ENCODE data around the gene TNN.
A peak's percentile ranks its signal among the peaks of the same experiment; 100 is the strongest.

Gene TNN

GRCh38 chr1:175167861-175168260 lies 100.2 kb downstream of the TNN start:
- H3K36me3 Mint-ChIP-seq (ENCODE audit: insufficient read depth): peaks cover 37% of the 10 kb centered on the region
- peaks cover 49 to 69% of the 10 kb centered on the region in 2 donors for H3K4me1 Mint-ChIP-seq (ENCODE audit: low read depth in 2 of 2)
- no peaks in the 10 kb centered on the region for H3K9me3 Mint-ChIP-seq
- DNase-seq: no peak
- peak overlapping the region; percentile 75 to 89 for H3K27ac Mint-ChIP-seq
- H3K4me3 Mint-ChIP-seq: no peak overlapping the region
- no peaks in the 10 kb centered on the region for H3K27me3 Mint-ChIP-seq
- ATAC-seq (replicated peaks): no peak

- Mint-ChIP-seq H3K4me3 (peak overlapping the region in 1 of 2 donors; percentile 27), H3K36me3 (ENCODE audit: insufficient read depth) (peaks cover 30% of the 10 kb centered on the region), H3K4me1 (ENCODE audit: low read depth in 2 of 2) (peaks cover 50 to 74% of the 10 kb centered on the region in 2 donors), H3K9me3 (no peaks in the 10 kb centered on the region), H3K27me3 (no peaks in the 10 kb centered on the region), H3K27ac (peak overlapping the region; percentile 75 to 89)
- ATAC-seq (replicated peaks): no peak
- no peak for DNase-seq
Observed at GRCh38 chr1:175168782-175169181, 101.1 kb downstream of the TNN start.

GRCh38 chr1:175169286-175170018 lies 101.8 kb downstream of the TNN start:
- ATAC-seq (replicated peaks): no peak
- H3K4me1 Mint-ChIP-seq (ENCODE audit: low read depth in 2 of 2): peaks cover 55 to 76% of the 10 kb centered on the region in 2 donors
- DNase-seq: no peak
- peaks cover 27% of the 10 kb centered on the region for H3K36me3 Mint-ChIP-seq (ENCODE audit: insufficient read depth)
- H3K9me3 Mint-ChIP-seq: no peaks in the 10 kb centered on the region
- no peaks in the 10 kb centered on the region for H3K27me3 Mint-ChIP-seq
- H3K27ac Mint-ChIP-seq: peak overlapping the region; percentile 75 to 89
- no peak overlapping the region for H3K4me3 Mint-ChIP-seq

- H3K4me3 Mint-ChIP-seq: no peak overlapping the region
- H3K27ac Mint-ChIP-seq: peak overlapping the region; percentile 75 to 95
- no peak for ATAC-seq (replicated peaks)
- no peaks in the 10 kb centered on the region for H3K27me3 Mint-ChIP-seq
- H3K4me1 Mint-ChIP-seq (ENCODE audit: low read depth in 2 of 2): peaks cover 58 to 84% of the 10 kb centered on the region in 2 donors
- no peak for DNase-seq
- H3K36me3 Mint-ChIP-seq (ENCODE audit: insufficient read depth): peaks cover 29% of the 10 kb centered on the region
- H3K9me3 Mint-ChIP-seq: no peaks in the 10 kb centered on the region
Observed at GRCh38 chr1:175171036-175171913, 103.6 kb downstream of the TNN start.

GRCh38 chr1:175172503-175172902 lies 104.9 kb downstream of the TNN start:
- Mint-ChIP-seq H3K9me3 (no peaks in the 10 kb centered on the region), H3K27me3 (no peaks in the 10 kb centered on the region), H3K4me3 (no peak overlapping the region), H3K36me3 (ENCODE audit: insufficient read depth) (peaks cover 32% of the 10 kb centered on the region), H3K27ac (peak overlapping the region; percentile 45 to 95), H3K4me1 (ENCODE audit: low read depth in 2 of 2) (peaks cover 59 to 79% of the 10 kb centered on the region in 2 donors)
- ATAC-seq (replicated peaks): no peak
- DNase-seq: no peak

- Mint-ChIP-seq H3K9me3 (no peaks in the 10 kb centered on the region), H3K27ac (peak overlapping the region; percentile 81 to 88), H3K4me3 (no peak overlapping the region), H3K36me3 (ENCODE audit: insufficient read depth) (peaks cover 27% of the 10 kb centered on the region), H3K4me1 (ENCODE audit: low read depth in 2 of 2) (peaks cover 55 to 79% of the 10 kb centered on the region in 2 donors), H3K27me3 (no peaks in the 10 kb centered on the region)
- ATAC-seq (replicated peaks) (no peak), DNase-seq (no peak)
Observed at GRCh38 chr1:175173531-175173930, 105.9 kb downstream of the TNN start.

- peak overlapping the region; percentile 19 to 66 for H3K4me3 Mint-ChIP-seq
- H3K27ac Mint-ChIP-seq: peak overlapping the region; percentile 81 to 88
- H3K27me3 Mint-ChIP-seq: no peaks in the 10 kb centered on the region
- peaks cover 55 to 78% of the 10 kb centered on the region in 2 donors for H3K4me1 Mint-ChIP-seq (ENCODE audit: low read depth in 2 of 2)
- peaks cover 22% of the 10 kb centered on the region for H3K36me3 Mint-ChIP-seq (ENCODE audit: insufficient read depth)
- DNase-seq: no peak
- H3K9me3 Mint-ChIP-seq: no peaks in the 10 kb centered on the region
- ATAC-seq (replicated peaks): peak; percentile 82
Observed at GRCh38 chr1:175174309-175175102, 106.9 kb downstream of the TNN start.

GRCh38 chr1:175176246-175176645 lies 108.6 kb downstream of the TNN start:
- H3K27ac Mint-ChIP-seq: peak overlapping the region in 1 of 2 donors; percentile 70
- H3K36me3 Mint-ChIP-seq (ENCODE audit: insufficient read depth): peaks cover 25% of the 10 kb centered on the region
- DNase-seq: no peak
- H3K4me3 Mint-ChIP-seq: no peak overlapping the region
- no peaks in the 10 kb centered on the region for H3K27me3 Mint-ChIP-seq
- no peaks in the 10 kb centered on the region for H3K9me3 Mint-ChIP-seq
- peaks cover 49 to 74% of the 10 kb centered on the region in 2 donors for H3K4me1 Mint-ChIP-seq (ENCODE audit: low read depth in 2 of 2)
- no peak for ATAC-seq (replicated peaks)

- no peak overlapping the region for H3K4me3 Mint-ChIP-seq
- H3K27ac Mint-ChIP-seq: peak overlapping the region; percentile 76 to 92
- DNase-seq (no peak), ATAC-seq (replicated peaks) (no peak)
- no peaks in the 10 kb centered on the region for H3K27me3 Mint-ChIP-seq
- H3K9me3 Mint-ChIP-seq: no peaks in the 10 kb centered on the region
- peaks cover 58 to 77% of the 10 kb centered on the region in 2 donors for H3K4me1 Mint-ChIP-seq (ENCODE audit: low read depth in 2 of 2)
- peaks cover 24% of the 10 kb centered on the region for H3K36me3 Mint-ChIP-seq (ENCODE audit: insufficient read depth)
Observed at GRCh38 chr1:175178056-175178455, 110.4 kb downstream of the TNN start.

- Mint-ChIP-seq H3K4me3 (no peak overlapping the region), H3K27me3 (no peaks in the 10 kb centered on the region), H3K27ac (peak overlapping the region; percentile 76 to 92), H3K36me3 (ENCODE audit: insufficient read depth) (peaks cover 24% of the 10 kb centered on the region), H3K4me1 (ENCODE audit: low read depth in 2 of 2) (peaks cover 60 to 77% of the 10 kb centered on the region in 2 donors), H3K9me3 (no peaks in the 10 kb centered on the region)
- DNase-seq (no peak), ATAC-seq (replicated peaks) (no peak)
Observed at GRCh38 chr1:175178456-175178855, 110.8 kb downstream of the TNN start.

GRCh38 chr1:175179837-175180590 lies 112.4 kb downstream of the TNN start:
- Mint-ChIP-seq H3K4me1 (ENCODE audit: low read depth in 2 of 2) (peaks cover 58 to 74% of the 10 kb centered on the region in 2 donors), H3K36me3 (ENCODE audit: insufficient read depth) (peaks cover 25% of the 10 kb centered on the region), H3K27ac (peak overlapping the region; percentile 76 to 92), H3K4me3 (peak overlapping the region in 1 of 2 donors; percentile 18), H3K9me3 (no peaks in the 10 kb centered on the region), H3K27me3 (no peaks in the 10 kb centered on the region)
- DNase-seq (no peak), ATAC-seq (replicated peaks) (no peak)

GRCh38 chr1:175182201-175182746 lies 114.6 kb downstream of the TNN start:
- DNase-seq (no peak), ATAC-seq (replicated peaks) (no peak)
- Mint-ChIP-seq H3K4me3 (peak overlapping the region in 1 of 2 donors; percentile 17), H3K36me3 (ENCODE audit: insufficient read depth) (peaks cover 36% of the 10 kb centered on the region), H3K4me1 (ENCODE audit: low read depth in 2 of 2) (peaks cover 67 to 85% of the 10 kb centered on the region in 2 donors), H3K27me3 (no peaks in the 10 kb centered on the region), H3K9me3 (no peaks in the 10 kb centered on the region), H3K27ac (peak overlapping the region; percentile 17 to 66)

Measured in effector memory CD8-positive, alpha-beta T cell (primary cell).